Endothelial cell of umbilical vein (primary cell): ENCODE measurements around the gene MAGI1. TPM values are rescaled to one million over a fixed set of nuclear protein-coding genes. Genes with fewer than 3 reads are reported as not detected.

Experiments
- BruUV-seq: library from RNA; stranded (reverse); fragments of 400-500 nt; replicated peaks from 2 replicates; lab custom pipeline; 2021; lab: Mats Ljungman, UMichigan
- CTCF ChIA-PET: fragments of 300-600, 350-600 bp; sonication (Branson Sonifier 250); formaldehyde crosslinking; loops from one replicate; lab custom pipeline; 2021; ENCODE audit warnings: antibody characterized with exemption, inconsistent platforms; lab: Charles Lee
- POLR2A ChIA-PET: fragments of 300-600, 350-600 bp; sonication (Branson Sonifier 250); formaldehyde crosslinking; loops from one replicate; lab custom pipeline; 2021; ENCODE audit warnings: antibody characterized with exemption, inconsistent platforms; lab: Charles Lee
- DNase-seq: peaks from one replicate; pipeline ENCODE4 v3.0.0-alpha.2; 2011; ENCODE audit warnings: low read depth, low spot score
- FAIRE-seq: peaks from 2 replicates; lab custom pipeline; 2011; peaks lifted over from hg19 to GRCh38; lab: Jason Lieb, UNC
- H2AFZ ChIP-seq: 2 replicates; pipeline ENCODE4 v1.6.0; 2012; ENCODE audit warnings: low read depth, low read length, control low read depth, inconsistent platforms
- H3K27ac ChIP-seq: 2 replicates; pipeline ENCODE4 v1.5.1; 2011; ENCODE audit warnings: low read depth, mild to moderate bottlenecking, control low read depth, low read length, moderate library complexity; ENCODE audit not compliant: insufficient read depth
- H3K27me3 ChIP-seq, 2 experiments: 2 replicates each; pipeline versions ENCODE4 v1.6.0 to v1.6.1; 2011; ENCODE audit warnings: low read length in 2 of 2, mixed read lengths in 1 of 2; ENCODE audit not compliant: control insufficient read depth in 2 of 2, insufficient read depth in 2 of 2
- H3K36me3 ChIP-seq, 2 experiments: 2 replicates in 1 of 2; 3 replicates in 1 of 2; pipeline ENCODE4 v1.5.1; 2011; ENCODE audit warnings: low read length in 2 of 2, mild to moderate bottlenecking in 1 of 2, moderate library complexity in 1 of 2; ENCODE audit not compliant: control insufficient read depth in 2 of 2, insufficient read depth in 2 of 2; ENCODE audit errors: extremely low read depth in 1 of 2
- H3K4me1 ChIP-seq: 3 replicates; pipeline ENCODE4 v1.5.1; 2011; ENCODE audit warnings: mild to moderate bottlenecking, low read length; ENCODE audit not compliant: control insufficient read depth, insufficient read depth; ENCODE audit errors: extremely low read depth
- H3K4me2 ChIP-seq: 2 replicates; pipeline ENCODE4 v1.6.1; 2011; ENCODE audit warnings: low read length, control low read depth, mixed read lengths; ENCODE audit not compliant: insufficient read depth
- H3K4me3 ChIP-seq, 3 experiments: fragments of 200-600 bp in 1 of 3; sonication (generic), shearing (Covaris generic) in 1 of 3; replicated peaks in 1 of 3; 2 replicates each; pipeline ENCODE4 v1.5.1; 2011 to 2016; ENCODE audit warnings: control low read depth in 3 of 3, low read length in 3 of 3, mild to moderate bottlenecking in 2 of 3, inconsistent platforms in 1 of 3, low read depth in 1 of 3, moderate library complexity in 1 of 3; ENCODE audit not compliant: insufficient read depth in 1 of 3
- H3K79me2 ChIP-seq: 2 replicates; pipeline ENCODE4 v1.6.0; 2012; ENCODE audit warnings: low read length, inconsistent platforms; ENCODE audit not compliant: control insufficient read depth, insufficient read depth
- H3K9ac ChIP-seq: replicated peaks from 2 replicates; pipeline ENCODE3; 2011; ENCODE audit warnings: low read length, control low read depth; ENCODE audit not compliant: insufficient read depth; ENCODE audit errors: extremely low read depth
- H3K9me1 ChIP-seq: replicated peaks from 3 replicates; pipeline ENCODE4 v1.6.0; 2011; ENCODE audit warnings: mild to moderate bottlenecking, low read length; ENCODE audit not compliant: control insufficient read depth, insufficient read depth; ENCODE audit errors: extremely low read depth
- H3K9me3 ChIP-seq: replicated peaks from 2 replicates; pipeline ENCODE4 v1.5.1; 2012; ENCODE audit warnings: low read length, inconsistent platforms; ENCODE audit not compliant: control insufficient read depth, insufficient read depth
- H4K20me1 ChIP-seq: replicated peaks from 2 replicates; pipeline ENCODE3; 2011; ENCODE audit warnings: mild to moderate bottlenecking, low read length; ENCODE audit not compliant: control insufficient read depth, insufficient read depth; ENCODE audit errors: extremely low read depth
- EZH2 ChIP-seq: IDR thresholded peaks from 2 replicates; pipeline ENCODE4 v1.6.1; 2012; ENCODE audit warnings: borderline replicate concordance, low read depth, mild to moderate bottlenecking, moderate library complexity, low read length, inconsistent platforms; ENCODE audit not compliant: severe bottlenecking
- FOS ChIP-seq: IDR thresholded peaks from 2 replicates; pipeline ENCODE4 v1.6.1; 2011; ENCODE audit warnings: mild to moderate bottlenecking, low read length, moderate library complexity, borderline replicate concordance; ENCODE audit not compliant: insufficient read depth
- GATA2 ChIP-seq: IDR thresholded peaks from 2 replicates; pipeline ENCODE4 v1.7.0; 2011; ENCODE audit warnings: low read depth, mild to moderate bottlenecking, moderate library complexity, mixed read lengths, low read length; ENCODE audit not compliant: insufficient read length, insufficient read depth
- JUN ChIP-seq: IDR thresholded peaks from 2 replicates; pipeline ENCODE4 v1.6.1; 2011; ENCODE audit warnings: borderline replicate concordance, low read depth; ENCODE audit not compliant: insufficient read length, insufficient read depth
- MYC ChIP-seq: IDR thresholded peaks from one replicate; pipeline ENCODE4 v1.6.1; 2011; ENCODE audit warnings: mild to moderate bottlenecking, low read depth, low read length
- POLR2A ChIP-seq: IDR thresholded peaks from 2 replicates; pipeline ENCODE4 v1.6.1; 2012; ENCODE audit warnings: low read depth, mild to moderate bottlenecking, control low read depth, low read length
- POLR2AphosphoS5 ChIP-seq: IDR thresholded peaks from 2 replicates; pipeline ENCODE4 v1.6.1; 2012; ENCODE audit warnings: low read depth, mild to moderate bottlenecking, control low read depth, low read length, moderate library complexity; ENCODE audit not compliant: insufficient read depth
- dilution Hi-C: fragments of 300-500 bp; cut with MboI; formaldehyde crosslinking; loops from one replicate; pipeline ENCODE4 v1.15.0; 2019; ENCODE audit warnings: low sequenced_read_pairs; ENCODE audit not compliant: extremely low pct_ligation_motif_present
- intact Hi-C: fragments of 100-400 bp; cut with micrococcal nuclease; formaldehyde crosslinking; loops from one replicate; pipeline ENCODE4 v1.10.0; 2022
- polyA plus RNA-seq, 4 experiments: library from polyadenylated mRNA; depleted of rRNA in 3 of 4; stranded (reverse) in 3 of 4; unstranded in 1 of 4; fragments of >200 nt; gene quantifications; 2 replicates each; pipeline versions ENCODE4 v1.2.1 to v1.2.3, GENCODE V29; 2011 to 2012; ENCODE audit warnings: missing spikeins in 1 of 4
- total RNA-seq: library from RNA; stranded (reverse); gene quantifications from 2 replicates; pipeline ENCODE4 v1.2.3, GENCODE V29; 2021
- TF ChIP-seq, protein P1 (sequence below): IDR thresholded peaks from 2 replicates; pipeline ENCODE4 v1.6.1; 2011; ENCODE audit not compliant: insufficient read depth, insufficient read length
- TF ChIP-seq, protein P2 (sequence below), 2 donors: IDR thresholded peaks; 1 replicate in 1 of 2; 2 replicates in 1 of 2; pipeline ENCODE4 v1.5.1; 2011; ENCODE audit warnings: low read length in 2 of 2, mild to moderate bottlenecking in 2 of 2, moderate library complexity in 2 of 2, control low read depth in 1 of 2, inconsistent platforms in 1 of 2, low read depth in 1 of 2; ENCODE audit not compliant: insufficient read depth in 1 of 2; ENCODE audit errors: extremely low read depth in 1 of 2

The MAGI1 gene
- total and polyA plus RNA-seq, 2 donors (not counting 3 experiments of a cell fraction or from before 2014, with no cell fraction given): 10.1 to 47.9 TPM

DNA sequence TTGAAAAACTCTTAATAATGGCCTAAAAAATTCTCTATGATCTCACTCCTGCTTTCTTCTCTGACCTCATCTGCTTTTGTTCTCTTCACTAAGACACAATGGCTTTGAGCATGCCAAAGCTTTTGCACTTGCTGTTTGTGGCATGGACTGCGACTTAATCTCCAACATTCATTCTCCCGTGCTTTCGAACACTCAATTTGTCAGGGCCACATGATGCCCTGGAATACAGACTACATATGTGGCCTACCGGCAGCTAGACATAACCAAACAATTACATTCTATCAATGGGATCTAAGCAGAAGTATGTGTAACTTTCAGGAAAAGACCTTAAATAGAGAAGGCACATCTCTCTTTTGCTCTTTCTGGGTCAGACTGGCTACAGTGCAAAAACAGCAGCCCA is 506.5 kb downstream of the MAGI1 start:
- H2AFZ ChIP-seq: no peak overlapping the region
- no peaks in the 10 kb centered on the region for H3K4me1 ChIP-seq
- BruUV-seq: no TSS peak
- peaks cover 0 to 3% of the 10 kb centered on the region in 2 experiments for H3K27me3 ChIP-seq
- no peaks in the 10 kb centered on the region for H3K9me3 ChIP-seq
- intact Hi-C loops: no loop called here
- H3K79me2 ChIP-seq: no peaks in the 10 kb centered on the region
- DNase-seq: no peak
- no peaks in the 10 kb centered on the region for H3K9me1 ChIP-seq
- H4K20me1 ChIP-seq: peaks cover 5% of the 10 kb centered on the region
- dilution Hi-C loops: no loop called here
- no peaks in the 10 kb centered on the region for H3K36me3 ChIP-seq
- H3K4me2 ChIP-seq: no peak overlapping the region
- ChIA-PET CTCF (no interaction called here), POLR2A (no interaction called here)
- TF ChIP-seq FOS: no peak
- no peak for TF ChIP-seq GATA2
- no peak for TF ChIP-seq MYC
- TF ChIP-seq EZH2: no peak
- TF ChIP-seq, protein P1, sequence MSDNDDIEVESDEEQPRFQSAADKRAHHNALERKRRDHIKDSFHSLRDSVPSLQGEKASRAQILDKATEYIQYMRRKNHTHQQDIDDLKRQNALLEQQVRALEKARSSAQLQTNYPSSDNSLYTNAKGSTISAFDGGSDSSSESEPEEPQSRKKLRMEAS: no peak
- TF ChIP-seq POLR2AphosphoS5: no peak
- TF ChIP-seq, protein P2, sequence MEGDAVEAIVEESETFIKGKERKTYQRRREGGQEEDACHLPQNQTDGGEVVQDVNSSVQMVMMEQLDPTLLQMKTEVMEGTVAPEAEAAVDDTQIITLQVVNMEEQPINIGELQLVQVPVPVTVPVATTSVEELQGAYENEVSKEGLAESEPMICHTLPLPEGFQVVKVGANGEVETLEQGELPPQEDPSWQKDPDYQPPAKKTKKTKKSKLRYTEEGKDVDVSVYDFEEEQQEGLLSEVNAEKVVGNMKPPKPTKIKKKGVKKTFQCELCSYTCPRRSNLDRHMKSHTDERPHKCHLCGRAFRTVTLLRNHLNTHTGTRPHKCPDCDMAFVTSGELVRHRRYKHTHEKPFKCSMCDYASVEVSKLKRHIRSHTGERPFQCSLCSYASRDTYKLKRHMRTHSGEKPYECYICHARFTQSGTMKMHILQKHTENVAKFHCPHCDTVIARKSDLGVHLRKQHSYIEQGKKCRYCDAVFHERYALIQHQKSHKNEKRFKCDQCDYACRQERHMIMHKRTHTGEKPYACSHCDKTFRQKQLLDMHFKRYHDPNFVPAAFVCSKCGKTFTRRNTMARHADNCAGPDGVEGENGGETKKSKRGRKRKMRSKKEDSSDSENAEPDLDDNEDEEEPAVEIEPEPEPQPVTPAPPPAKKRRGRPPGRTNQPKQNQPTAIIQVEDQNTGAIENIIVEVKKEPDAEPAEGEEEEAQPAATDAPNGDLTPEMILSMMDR (IDR thresholded peaks at IDR 0.05; ENCODE audit: extremely low read depth in 1 of 2, insufficient read depth in 1 of 2, low read depth in 1 of 2, low read length in 2 of 2): no peak
- no peak for TF ChIP-seq JUN
- TF ChIP-seq POLR2A: no peak
- no peak overlapping the region for H3K27ac ChIP-seq
- no peak overlapping the region for H3K9ac ChIP-seq
- H3K4me3 ChIP-seq: no peak overlapping the region
- no peak for FAIRE-seq
